ENCODE data around the gene SLC51B. TPM values are rescaled to one million over a fixed set of nuclear protein-coding genes. Genes with fewer than 3 reads are reported as not detected.
A peak's percentile ranks its signal among the peaks of the same experiment; 100 is the strongest.

Gene SLC51B
- 10 to 100 TPM in 1 of 6 experiments, 1 to 10 TPM in 4, under 1 TPM in 1; 0.32 to 10.1 (median 2.7) TPM for total RNA-seq
- long read RNA-seq, partial matches to known transcripts: 0 of 5 reads
- long read RNA-seq, other reads (novel, unspliced or antisense): 1 of 5 reads

- Histone ChIP-seq H3K4me3 (peak within 1 kb of the TSS in 1 of 3 donors; percentile 19), H3K9me3 (no peaks in the 10 kb centered on the region), H3K27ac (peak within 1 kb of the TSS; percentile 58 to 92 (median 79)), H3K27me3 (no peaks in the 10 kb centered on the region), H3K4me1 (peaks cover 0 to 24% (median 10%) of the 10 kb centered on the region in 4 donors), H3K36me3 (no peaks in the 10 kb centered on the region)
- TF ChIP-seq CTCF (IDR thresholded peaks at IDR 0.05) (no peak), POLR2A (IDR thresholded peaks at IDR 0.05) (peak; percentile 31)
- peak; percentile 75 to 90 (median 86) for DNase-seq
- intact Hi-C loops (cut with DNase I): no loop called here
- 12% methylated on average over 5 of the region's 7 CpGs for WGBS (ENCODE audit: insufficient coverage, low coverage, low lambda C conversion rate, missing lambda C conversion rate)
- peak; percentile 90 to 97 (median 94) for ATAC-seq
Measured at GRCh38 chr15:65044724-65045481, at the start of gene SLC51B. TSS of gene SLC51B (plus strand) at chr15:65045387. CDS start at chr15:65050005, 4,618 bp downstream.

GRCh38 chr15:64997066-64997465 is 48.1 kb upstream of the SLC51B start:
- no peaks in the 10 kb centered on the region for H3K9me3 ChIP-seq
- H3K4me3 ChIP-seq: no peak overlapping the region
- H3K27ac ChIP-seq: no peak overlapping the region
- ATAC-seq: no peak
- H3K4me1 ChIP-seq: no peaks in the 10 kb centered on the region
- 80% methylated on average over 5 of the region's 5 CpGs for WGBS (ENCODE audit: insufficient coverage, low coverage, low lambda C conversion rate, missing lambda C conversion rate)
- H3K36me3 ChIP-seq: peaks cover 0 to 6% (median 0%) of the 10 kb centered on the region in 4 donors
- H3K27me3 ChIP-seq: no peaks in the 10 kb centered on the region
- no peak for TF ChIP-seq CTCF (IDR thresholded peaks at IDR 0.05)
- TF ChIP-seq POLR2A (IDR thresholded peaks at IDR 0.05): no peak
- no peak for DNase-seq
- intact Hi-C loops (cut with DNase I): no loop called here

- DNase-seq (no peak), ATAC-seq (no peak)
- intact Hi-C loops (cut with DNase I): no loop called here
- TF ChIP-seq POLR2A (IDR thresholded peaks at IDR 0.05) (no peak), CTCF (IDR thresholded peaks at IDR 0.05) (no peak)
- Histone ChIP-seq H3K4me1 (no peaks in the 10 kb centered on the region), H3K27me3 (no peaks in the 10 kb centered on the region), H3K27ac (no peak overlapping the region), H3K9me3 (no peaks in the 10 kb centered on the region), H3K4me3 (no peak overlapping the region), H3K36me3 (peaks cover 0 to 7% (median under 1%) of the 10 kb centered on the region in 4 donors)
- WGBS (ENCODE audit: insufficient coverage, low coverage, low lambda C conversion rate, missing lambda C conversion rate): 62% methylated on average over 3 of the region's 4 CpGs
Measured at GRCh38 chr15:64997745-64998375, 47.3 kb upstream of the SLC51B start.

GRCh38 chr15:65004993-65005392 is 40.2 kb upstream of the SLC51B start:
- no peak for TF ChIP-seq CTCF (IDR thresholded peaks at IDR 0.05)
- no peak for TF ChIP-seq POLR2A (IDR thresholded peaks at IDR 0.05)
- intact Hi-C loops (cut with DNase I): no loop called here
- Histone ChIP-seq H3K27me3 (no peaks in the 10 kb centered on the region), H3K4me1 (no peaks in the 10 kb centered on the region), H3K27ac (no peak overlapping the region), H3K36me3 (peaks cover 0 to 7% (median 3%) of the 10 kb centered on the region in 4 donors), H3K9me3 (no peaks in the 10 kb centered on the region), H3K4me3 (no peak overlapping the region)
- DNase-seq (no peak), ATAC-seq (no peak)
- WGBS (ENCODE audit: insufficient coverage, low coverage, low lambda C conversion rate, missing lambda C conversion rate): 57% methylated on average over 2 of the region's 3 CpGs

Data from right lobe of liver (tissue), 6 donors.